GM19463 (cell line): ENCODE measurements around the gene TMEM218.
"Not testable (repeated sequence)": the region's sequence is repeated elsewhere in the genome, so short reads cannot be mapped to it uniquely, and the experiment has no call there.

Experiments used
- ATAC-seq: cut with Tn5 transposase; IDR thresholded peaks from one replicate; pipeline ENCODE4 v1.9.1; 2021; ENCODE audit warnings: mild to moderate bottlenecking, moderate library complexity; ENCODE audit not compliant: unreplicated experiment

TMEM218 gene

DNA sequence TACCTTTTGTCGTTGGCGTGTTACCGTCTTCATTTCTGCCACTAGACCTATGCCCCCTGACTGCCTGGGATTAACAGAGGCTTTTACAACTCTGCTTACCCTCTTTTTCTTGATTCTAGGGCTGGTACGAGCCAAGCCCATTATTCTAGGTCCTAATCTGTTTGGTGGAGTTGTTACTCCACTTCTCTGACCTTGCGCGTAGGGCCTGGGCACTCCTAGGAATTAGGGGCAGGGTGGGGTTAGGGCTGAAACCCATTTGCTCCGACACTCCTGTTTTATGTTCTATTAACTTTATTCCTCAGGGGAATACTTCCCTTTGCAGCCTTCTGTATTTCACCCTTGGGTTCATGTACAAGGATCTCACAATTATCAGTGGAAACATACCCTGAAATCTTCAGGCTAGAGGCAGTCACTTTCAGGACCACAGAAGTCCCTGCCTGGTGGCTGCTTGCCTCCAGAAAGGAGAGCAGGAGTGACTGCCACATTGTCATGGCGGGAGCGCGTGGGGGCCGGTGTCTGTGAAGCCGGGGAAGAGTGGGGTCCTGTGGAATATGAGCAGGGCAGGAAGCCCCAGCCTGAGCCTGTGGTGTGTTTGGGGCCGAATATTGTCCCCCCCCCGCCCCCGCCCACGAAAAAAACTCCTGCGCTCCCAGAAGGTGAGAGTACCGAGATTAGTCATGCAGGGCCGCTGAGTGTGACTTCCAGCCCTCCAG is 49.1 kb downstream of the TMEM218 start:
- no peak for ATAC-seq

DNA sequence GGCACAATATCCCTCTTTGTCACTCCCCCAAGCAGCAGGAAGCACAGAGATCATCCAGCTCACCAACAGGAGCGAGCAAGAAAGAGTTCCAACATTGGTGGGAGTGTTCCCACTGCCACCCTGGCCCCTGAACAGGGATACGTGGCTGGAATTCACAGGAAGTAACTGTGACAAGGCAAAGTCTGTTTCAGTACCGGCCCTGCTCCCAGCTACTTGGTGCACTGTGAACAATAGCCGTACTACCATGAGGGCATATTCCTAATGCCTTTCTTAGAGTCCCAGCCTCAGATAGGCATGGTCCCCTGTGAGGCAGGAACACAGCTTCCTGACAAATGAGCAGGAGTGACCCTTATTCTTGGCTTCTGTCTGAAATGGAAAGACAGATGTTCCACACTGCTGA is 50.1 kb downstream of the TMEM218 start:
- ATAC-seq = no peak

DNA sequence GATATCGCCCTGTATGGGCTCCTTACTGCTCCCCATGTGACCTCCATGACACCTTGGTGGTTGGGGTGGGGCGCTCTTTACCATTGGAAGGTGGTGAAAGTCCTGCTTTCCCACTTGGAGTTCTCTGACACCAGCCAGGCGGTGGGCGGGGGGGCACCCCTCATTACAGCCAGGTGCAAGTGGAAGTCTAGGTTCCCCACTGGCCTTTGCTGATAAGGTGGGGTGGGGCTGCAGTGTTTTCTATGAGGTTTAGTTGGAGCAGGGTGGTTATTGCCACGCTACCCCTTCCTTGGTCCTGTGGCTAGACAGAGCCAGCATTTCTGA is 53.8 kb downstream of the TMEM218 start:
- ATAC-seq = no peak

DNA sequence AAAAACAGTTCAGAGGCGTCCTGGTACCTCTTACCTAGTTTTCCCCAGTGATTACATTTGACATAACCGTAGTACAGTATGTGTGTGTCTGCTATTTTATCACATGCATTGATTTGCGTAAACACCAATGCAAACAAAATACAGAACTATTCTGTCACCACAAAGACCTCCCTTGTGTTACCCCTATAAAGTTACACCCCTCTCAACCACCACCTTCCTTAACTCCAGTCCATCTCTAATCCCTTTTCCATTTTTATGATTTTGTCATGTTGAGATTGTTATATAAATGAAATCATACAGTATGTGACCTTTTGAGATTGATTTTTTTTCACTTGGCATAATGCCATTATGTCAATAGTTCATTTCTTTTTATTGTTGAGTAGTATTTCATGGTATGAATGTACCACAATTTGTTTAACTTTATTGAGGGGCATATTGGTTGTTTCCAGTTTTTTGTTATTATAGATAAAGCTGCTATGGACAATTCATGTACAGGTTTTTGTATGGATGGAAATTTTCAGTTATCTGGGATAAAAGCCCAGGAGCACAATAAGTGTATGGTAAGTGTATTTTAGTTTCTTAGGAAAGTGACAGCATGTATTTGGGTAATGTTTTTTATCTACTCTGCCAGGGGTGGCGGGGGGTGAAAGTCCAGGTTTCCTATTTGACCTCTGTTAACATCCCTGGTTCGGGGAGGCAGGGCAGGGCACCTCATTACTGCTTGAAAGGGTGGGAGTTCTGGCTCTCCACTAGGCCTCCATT is 54.3 kb downstream of the TMEM218 start:
- ATAC-seq = no peak

DNA sequence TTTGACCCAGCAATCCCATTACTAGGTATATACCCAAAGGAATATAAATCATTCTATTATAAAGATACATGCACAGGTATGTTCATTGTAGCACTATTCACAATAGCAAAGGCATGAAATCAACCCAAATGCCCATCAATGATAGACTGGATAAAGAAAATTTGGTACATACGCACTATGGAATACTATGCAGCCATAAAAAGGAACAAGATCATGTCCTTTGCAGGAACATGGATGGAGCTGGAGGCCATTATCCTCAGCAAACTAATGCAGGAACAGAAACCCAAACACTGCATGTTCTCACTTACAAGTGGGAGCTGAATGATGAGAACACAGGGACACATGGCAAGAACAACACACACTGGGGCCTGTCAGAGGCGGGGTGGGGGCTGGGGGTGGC is 55.3 kb downstream of the TMEM218 start:
- not testable (repeated sequence) for ATAC-seq

DNA sequence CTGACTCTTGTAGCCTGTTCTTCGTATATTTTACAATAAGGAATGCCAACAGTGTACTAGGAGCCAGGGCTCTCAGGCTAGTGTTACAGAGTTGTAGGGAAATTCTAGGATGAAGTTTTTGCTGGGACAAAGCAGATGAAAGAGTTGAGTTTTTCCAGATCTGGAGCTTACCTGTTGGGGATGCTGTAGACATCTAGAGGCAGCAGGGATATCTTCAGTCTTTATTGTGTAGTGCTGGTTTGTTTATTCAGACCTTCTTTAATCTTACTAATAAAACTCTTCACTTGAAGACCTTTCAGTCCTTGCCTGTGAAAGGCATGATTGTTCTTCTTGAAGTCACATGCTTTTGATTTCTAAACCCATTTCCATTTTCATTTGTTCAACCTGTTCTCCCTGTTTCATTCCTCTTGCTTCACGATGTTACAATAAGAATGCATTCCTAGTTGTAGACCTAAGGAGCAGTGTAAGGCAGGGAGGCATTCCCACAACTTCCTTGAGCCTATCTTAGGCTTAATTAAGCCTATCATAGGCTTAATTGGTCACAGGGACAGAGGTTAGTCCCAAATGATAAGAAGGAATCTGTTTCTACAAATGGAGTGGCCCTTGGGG is 56.2 kb downstream of the TMEM218 start:
- no peak for ATAC-seq

DNA sequence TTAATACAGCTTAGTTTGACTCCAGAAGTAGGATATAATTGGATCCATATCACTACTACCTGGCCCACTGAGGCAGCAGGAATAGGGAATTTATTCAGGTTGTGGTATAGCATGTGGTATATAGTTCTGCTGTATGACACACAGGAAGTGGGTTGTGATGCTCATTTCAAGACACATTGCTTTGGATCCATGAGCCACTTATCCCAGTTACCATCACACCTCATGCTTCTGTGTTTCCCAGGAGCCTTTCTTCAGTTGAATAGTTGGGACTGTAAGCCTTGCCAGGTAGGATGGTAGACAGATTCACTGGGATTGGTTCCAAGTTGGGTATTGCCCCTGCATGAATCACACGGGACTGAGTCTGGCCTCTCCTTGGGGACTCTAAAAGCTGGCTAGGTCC is 58.3 kb downstream of the TMEM218 start:
- no peak for ATAC-seq

DNA sequence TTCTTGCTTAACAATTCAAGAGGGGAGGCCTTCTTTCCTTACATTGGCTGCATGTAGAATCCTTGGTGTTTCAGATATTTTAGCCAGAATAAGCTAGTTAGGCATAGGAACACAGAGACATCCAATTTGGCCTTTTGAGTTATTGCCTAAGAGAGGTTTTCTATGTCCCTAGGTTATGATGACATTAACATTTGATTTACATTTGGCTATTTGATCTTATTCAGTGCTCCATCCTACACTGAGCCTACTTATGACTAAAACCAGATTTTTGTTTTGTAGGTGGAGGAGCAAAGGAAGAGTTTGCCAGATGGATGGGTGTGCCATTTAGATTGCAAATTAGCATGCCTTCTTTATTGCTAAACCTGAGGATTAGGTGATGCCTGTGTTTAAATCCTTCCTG is 59.4 kb downstream of the TMEM218 start:
- no peak for ATAC-seq

DNA sequence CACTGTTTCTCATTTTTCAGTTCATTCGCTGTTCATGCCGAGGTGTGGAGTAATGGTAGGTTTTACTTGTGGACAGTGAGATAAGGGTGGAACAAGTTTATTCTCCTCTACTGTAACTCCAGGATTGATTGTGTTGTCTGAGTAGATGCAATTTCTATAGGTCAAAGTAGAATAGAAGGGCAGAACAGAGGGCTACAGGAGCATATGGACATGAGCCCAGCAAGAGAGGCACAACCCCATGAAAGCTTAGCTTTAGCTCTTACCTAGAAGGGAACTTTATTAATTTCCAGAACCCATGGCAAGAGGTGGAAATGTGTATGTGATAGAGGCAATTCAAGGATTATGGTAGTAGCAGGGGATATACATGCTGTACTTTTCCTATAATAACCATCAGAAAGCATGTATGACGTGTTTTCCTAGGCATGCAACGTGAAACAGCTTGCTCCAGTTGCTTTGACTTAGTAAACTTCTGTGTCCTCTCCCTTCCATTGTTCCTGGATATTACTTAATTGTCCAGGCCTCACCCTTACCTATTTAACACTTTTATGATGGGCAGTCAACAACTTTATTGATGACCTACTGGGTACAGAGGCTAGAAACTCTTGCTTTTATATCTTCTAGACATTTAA is 62.1 kb downstream of the TMEM218 start:
- ATAC-seq = no peak
